GM06990 (cell line): ENCODE measurements around the gene ANKRD17.

ENCODE experiments used
- DNase-seq: peaks from one replicate; pipeline ENCODE4 v3.0.0-alpha.2; 2011; ENCODE audit not compliant: insufficient read length; ENCODE audit errors: extremely low read depth
- H3K27me3 ChIP-seq: replicated peaks from 2 replicates; pipeline ENCODE4 v1.6.0; 2011; ENCODE audit warnings: low read length; ENCODE audit not compliant: control insufficient read depth, insufficient read depth
- H3K36me3 ChIP-seq: 2 replicates; pipeline ENCODE4 v1.5.1; 2011; ENCODE audit warnings: low read length; ENCODE audit not compliant: control insufficient read depth, insufficient read depth
- H3K4me3 ChIP-seq: replicated peaks from 2 replicates; pipeline ENCODE4 v1.5.1; 2011; ENCODE audit warnings: low read depth, mild to moderate bottlenecking, control low read depth, low read length
- TF ChIP-seq, protein P1 (sequence below): IDR thresholded peaks from 2 replicates; pipeline ENCODE4 v1.5.1; 2011; ENCODE audit warnings: low read length, control low read depth, mild to moderate bottlenecking, inconsistent platforms; ENCODE audit not compliant: insufficient read depth, poor library complexity, severe bottlenecking

Gene ANKRD17

DNA sequence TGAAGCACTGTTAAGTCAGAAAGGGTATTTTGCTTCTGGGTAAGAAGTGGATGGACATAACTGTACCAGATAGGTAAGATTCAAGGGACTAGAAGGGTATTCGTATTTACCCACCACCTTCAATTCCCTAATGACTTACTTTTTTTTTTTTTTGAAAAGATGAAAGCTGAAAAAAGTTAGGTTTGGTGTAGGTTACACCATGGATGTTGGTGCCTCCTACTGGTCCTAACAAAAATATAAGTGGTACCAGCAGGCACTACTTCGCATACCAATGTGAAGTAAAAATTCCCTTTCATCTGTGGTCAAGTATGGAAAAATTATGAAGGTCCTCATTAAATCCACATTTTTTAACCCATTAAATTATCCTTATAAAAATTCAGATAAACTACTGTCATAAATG, 7.2 kb downstream of the ANKRD17 start:
- DNase-seq = no peak
- Histone ChIP-seq H3K36me3 (no peaks in the 10 kb centered on the region), H3K4me3 (no peak overlapping the region), H3K27me3 (no peaks in the 10 kb centered on the region)
- TF ChIP-seq, protein P1, sequence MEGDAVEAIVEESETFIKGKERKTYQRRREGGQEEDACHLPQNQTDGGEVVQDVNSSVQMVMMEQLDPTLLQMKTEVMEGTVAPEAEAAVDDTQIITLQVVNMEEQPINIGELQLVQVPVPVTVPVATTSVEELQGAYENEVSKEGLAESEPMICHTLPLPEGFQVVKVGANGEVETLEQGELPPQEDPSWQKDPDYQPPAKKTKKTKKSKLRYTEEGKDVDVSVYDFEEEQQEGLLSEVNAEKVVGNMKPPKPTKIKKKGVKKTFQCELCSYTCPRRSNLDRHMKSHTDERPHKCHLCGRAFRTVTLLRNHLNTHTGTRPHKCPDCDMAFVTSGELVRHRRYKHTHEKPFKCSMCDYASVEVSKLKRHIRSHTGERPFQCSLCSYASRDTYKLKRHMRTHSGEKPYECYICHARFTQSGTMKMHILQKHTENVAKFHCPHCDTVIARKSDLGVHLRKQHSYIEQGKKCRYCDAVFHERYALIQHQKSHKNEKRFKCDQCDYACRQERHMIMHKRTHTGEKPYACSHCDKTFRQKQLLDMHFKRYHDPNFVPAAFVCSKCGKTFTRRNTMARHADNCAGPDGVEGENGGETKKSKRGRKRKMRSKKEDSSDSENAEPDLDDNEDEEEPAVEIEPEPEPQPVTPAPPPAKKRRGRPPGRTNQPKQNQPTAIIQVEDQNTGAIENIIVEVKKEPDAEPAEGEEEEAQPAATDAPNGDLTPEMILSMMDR = peak; percentile 28

DNA sequence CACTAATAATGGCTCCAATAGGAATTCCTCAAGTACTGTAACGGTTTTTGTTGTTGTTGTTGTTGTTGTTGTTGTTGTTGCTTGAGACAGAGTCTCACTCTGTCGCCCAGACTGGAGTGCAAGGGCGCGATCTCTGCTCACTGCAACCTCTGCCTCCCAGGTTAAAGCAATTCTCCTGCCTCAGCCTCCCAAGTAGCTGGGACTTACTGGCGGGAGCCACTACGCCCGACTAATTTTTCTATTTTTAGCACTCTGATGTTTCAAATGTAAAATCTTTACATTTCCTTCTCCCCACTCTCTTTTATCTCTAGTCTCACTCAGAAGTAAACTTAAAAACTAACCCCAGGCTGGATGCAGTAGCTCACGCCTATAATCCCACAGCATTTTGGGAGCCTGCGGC, 8.0 kb downstream of the ANKRD17 start:
- Histone ChIP-seq H3K36me3 (no peaks in the 10 kb centered on the region), H3K4me3 (no peak overlapping the region), H3K27me3 (no peaks in the 10 kb centered on the region)
- DNase-seq = no peak
- TF ChIP-seq, protein P1 = no peak

DNA sequence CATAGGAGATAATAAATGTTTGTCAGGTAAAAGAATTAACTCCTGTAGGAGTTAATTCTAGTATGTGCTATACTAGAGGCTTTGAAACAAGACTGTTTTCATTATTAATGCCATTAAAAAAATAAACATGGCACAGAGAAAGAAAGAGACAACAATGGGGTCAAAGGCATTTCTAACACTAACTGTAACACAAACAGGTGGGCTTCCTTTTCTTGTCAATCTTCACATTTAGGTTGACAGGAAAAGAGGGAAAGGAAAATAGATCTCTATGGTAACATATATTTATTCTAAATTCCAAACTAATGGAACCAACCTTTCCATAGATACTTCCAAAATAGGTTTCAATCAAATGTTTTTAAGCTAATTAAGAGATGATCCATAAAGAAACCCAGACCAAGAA, 9.8 kb downstream of the ANKRD17 start:
- H3K4me3 ChIP-seq = no peak overlapping the region
- H3K36me3 ChIP-seq = no peaks in the 10 kb centered on the region; the same call in 1 of the 2 replicates
- no peak for DNase-seq
- TF ChIP-seq, protein P1 = no peak
- no peaks in the 10 kb centered on the region for H3K27me3 ChIP-seq

DNA sequence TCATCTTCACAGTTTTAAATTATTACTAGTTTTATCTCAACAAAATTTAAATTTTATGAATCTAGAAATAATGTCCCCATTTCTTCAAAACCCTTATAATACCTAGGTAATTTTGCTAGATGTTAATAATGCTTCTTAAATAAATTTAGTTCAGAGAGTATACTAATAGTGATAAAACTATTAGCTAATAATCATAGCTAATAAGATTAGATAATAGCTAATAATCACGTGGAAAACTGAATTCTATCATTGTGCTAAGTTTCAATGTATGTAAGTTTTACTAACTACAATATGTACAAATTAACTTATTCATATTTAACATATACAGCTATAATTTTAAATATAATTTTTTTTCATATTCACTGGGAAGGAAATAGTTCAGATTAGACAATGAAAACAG, 10.2 kb downstream of the ANKRD17 start:
- no peak overlapping the region for H3K4me3 ChIP-seq
- no peak for DNase-seq
- no peaks in the 10 kb centered on the region for H3K27me3 ChIP-seq
- H3K36me3 ChIP-seq = no peaks in the 10 kb centered on the region; the same call in 1 of the 2 replicates
- TF ChIP-seq, protein P1 = no peak

DNA sequence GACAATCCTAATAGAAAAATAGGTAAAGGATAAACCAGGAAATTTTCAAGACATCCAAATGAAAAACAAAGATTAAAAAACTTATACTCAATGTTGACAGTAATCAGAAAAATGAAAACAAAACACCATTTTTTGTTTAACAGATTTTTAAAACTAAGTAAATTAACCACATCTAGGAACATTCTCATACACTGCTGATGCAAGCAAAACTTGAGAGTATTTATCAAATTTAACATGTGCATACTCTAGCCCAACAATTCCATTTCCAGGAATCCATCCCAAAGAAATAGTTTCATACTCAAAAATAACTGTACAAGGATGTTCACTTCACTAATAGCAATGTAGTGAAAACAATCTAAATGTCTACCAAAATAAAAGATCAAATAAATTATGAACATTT, 11.5 kb downstream of the ANKRD17 start:
- TF ChIP-seq, protein P1 = no peak
- DNase-seq = no peak
- Histone ChIP-seq H3K36me3 (no peaks in the 10 kb centered on the region; the same call in 1 of the 2 replicates), H3K27me3 (no peaks in the 10 kb centered on the region), H3K4me3 (no peak overlapping the region)

DNA sequence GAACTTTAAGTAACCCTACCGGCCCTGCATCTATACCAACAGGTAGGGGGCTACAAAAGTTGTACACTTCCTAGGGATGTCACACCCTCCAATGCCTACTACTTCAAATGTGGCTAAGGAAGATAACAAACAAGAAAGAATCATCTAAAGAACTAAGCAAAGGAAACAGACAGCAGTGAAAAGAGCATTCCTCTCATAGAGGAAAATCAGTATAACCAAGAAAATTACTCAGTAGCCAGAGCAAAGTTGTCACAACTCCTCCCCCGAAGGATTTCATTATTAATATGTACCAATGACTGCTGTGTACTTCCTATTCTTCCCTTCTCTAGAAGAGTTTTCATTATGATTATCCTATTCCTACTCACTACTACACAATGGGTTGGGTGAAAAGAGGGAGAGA, 12.6 kb downstream of the ANKRD17 start:
- H3K4me3 ChIP-seq = no peak overlapping the region
- TF ChIP-seq, protein P1 = no peak
- no peak for DNase-seq
- H3K36me3 ChIP-seq = no peaks in the 10 kb centered on the region; the same call in 1 of the 2 replicates
- H3K27me3 ChIP-seq = no peaks in the 10 kb centered on the region
